A673 (cell line): ENCODE results near the gene MEGF6.

ENCODE experiments used
- CTCF ChIP-seq: fragments of 300-800, 200-600 bp; sonication (generic); conservative IDR thresholded peaks from 2 replicates; pipeline ENCODE4 v1.5.1; 2017; ENCODE audit warnings: low read depth, mild to moderate bottlenecking, antibody characterized with exemption, low read length, moderate library complexity, mixed read lengths
- EZH2 ChIP-seq: fragments of 200-600 bp; sonication (generic); IDR thresholded peaks from 2 replicates; pipeline ENCODE4 v1.6.1; 2017; ENCODE audit warnings: borderline replicate concordance, low read depth, mild to moderate bottlenecking, mixed read lengths, antibody characterized with exemption, low read length; ENCODE audit not compliant: poor library complexity, severe bottlenecking

DNA sequence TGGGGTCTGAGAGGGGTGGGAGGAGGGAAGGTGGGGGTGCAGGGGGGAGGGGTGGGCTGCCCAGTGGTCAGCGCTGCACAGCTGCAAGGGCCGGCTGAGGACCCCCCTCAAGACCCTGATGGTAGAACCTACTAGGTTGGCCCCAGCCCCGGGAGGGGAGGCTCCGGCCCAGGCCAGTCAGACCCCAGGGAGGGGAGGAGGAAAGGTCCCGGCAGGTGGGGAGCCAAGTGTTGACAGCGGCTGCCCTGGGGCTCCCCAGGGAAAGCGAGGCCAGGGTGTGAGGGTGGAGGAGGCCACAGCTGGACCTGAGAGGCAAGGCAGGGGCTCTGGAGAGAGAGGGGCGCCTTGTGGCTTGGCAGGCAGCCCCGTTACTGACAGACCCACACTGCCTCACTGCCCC lies 31.1 kb downstream of the MEGF6 start:
- no peak for TF ChIP-seq CTCF
- no peak for TF ChIP-seq EZH2
